SU-DHL-6 (cell line): ENCODE results near the gene KRTAP10-8.

Experiments used
- H2AFZ ChIP-seq: fragments of 200-600 bp; sonication (generic); 2 replicates; pipeline ENCODE4 v1.6.1; 2014; ENCODE audit warnings: low read depth, mild to moderate bottlenecking, moderate library complexity, mixed read lengths, antibody characterized with exemption, low read length; ENCODE audit not compliant: severe bottlenecking
- H3F3A ChIP-seq: fragments of 200-600 bp; shearing (Covaris generic); 2 replicates; pipeline ENCODE4 v1.6.0; 2016; ENCODE audit warnings: antibody characterized with exemption, mild to moderate bottlenecking; ENCODE audit not compliant: insufficient read depth
- H3K27ac ChIP-seq: fragments of 200-600 bp; sonication (generic); 2 replicates; pipeline ENCODE4 v1.5.1; 2016; ENCODE audit warnings: low read depth, mild to moderate bottlenecking, low read length, moderate library complexity, mixed read lengths
- H3K27me3 ChIP-seq: fragments of 200-600 bp; sonication (generic), shearing (Covaris generic); 2 replicates; pipeline ENCODE4 v1.6.0; 2014; ENCODE audit warnings: mild to moderate bottlenecking, low read length
- H3K36me3 ChIP-seq: fragments of 200-600 bp; sonication (generic); 2 replicates; pipeline ENCODE4 v1.6.1; 2014; ENCODE audit warnings: mild to moderate bottlenecking, low read length, mixed read lengths
- H3K4me2 ChIP-seq: fragments of 300-600, 200-600 bp; shearing (Covaris generic), sonication (generic); 2 replicates; pipeline ENCODE4 v1.6.0; 2014; ENCODE audit warnings: low read length, low read depth, mild to moderate bottlenecking; ENCODE audit not compliant: poor library complexity, severe bottlenecking
- H3K4me3 ChIP-seq: fragments of 200-600 bp; sonication (generic); 2 replicates; pipeline ENCODE4 v1.5.1; 2014; ENCODE audit warnings: antibody characterized with exemption, low read length, mild to moderate bottlenecking, mixed read lengths; ENCODE audit not compliant: insufficient read depth, poor library complexity, severe bottlenecking
- H3K79me2 ChIP-seq: fragments of 200-600 bp; sonication (generic); 2 replicates; pipeline ENCODE4 v1.6.1; 2014; ENCODE audit warnings: mild to moderate bottlenecking, low read length, moderate library complexity; ENCODE audit not compliant: insufficient read depth
- H3K9ac ChIP-seq: fragments of 200-600 bp; sonication (generic); 2 replicates; pipeline ENCODE4 v1.7.0; 2014; ENCODE audit warnings: mild to moderate bottlenecking, low read length
- H3K9me2 ChIP-seq: fragments of 200-600 bp; sonication (generic); replicated peaks from 2 replicates; pipeline ENCODE4 v1.6.1; 2014; ENCODE audit warnings: low read length; ENCODE audit not compliant: insufficient read depth
- H3K9me3 ChIP-seq: fragments of 200-600 bp; sonication (generic); 2 replicates; pipeline ENCODE4 v1.6.1; 2014; ENCODE audit warnings: low read length, mixed read lengths; ENCODE audit not compliant: insufficient read depth
- H4K20me1 ChIP-seq: fragments of 200-600 bp; sonication (generic); 2 replicates; pipeline ENCODE4 v1.6.1; 2014; ENCODE audit warnings: low read depth, mild to moderate bottlenecking, antibody characterized with exemption, low read length, moderate library complexity, mixed read lengths
- CTCF ChIP-seq: fragments of 200-600 bp; sonication (generic); IDR thresholded peaks from one replicate; pipeline ENCODE4 v1.5.1; 2017; ENCODE audit warnings: antibody characterized with exemption, mild to moderate bottlenecking, low read length, moderate library complexity; ENCODE audit not compliant: insufficient read depth, poor library complexity, severe bottlenecking
- EZH2phosphoT487 ChIP-seq: fragments of 200-600 bp; sonication (generic), shearing (Covaris generic); conservative IDR thresholded peaks from 2 replicates; pipeline ENCODE4 v1.6.1; 2018; ENCODE audit warnings: mild to moderate bottlenecking, antibody characterized with exemption, low read length, moderate library complexity, mixed read lengths

The KRTAP10-8 gene

GRCh38 chr21:44612029-44612486 is at the start of gene KRTAP10-8:
Gene KRTAP10-8 (plus strand): TSS chr21:44612079. CDS start chr21:44612101, 22 bp downstream.
- H3K79me2 ChIP-seq: no peaks in the 10 kb centered on the region
- H3F3A ChIP-seq: no peaks in the 10 kb centered on the region
- no peak within 1 kb of the TSS for H3K4me2 ChIP-seq
- H3K9me2 ChIP-seq: no peaks in the 10 kb centered on the region
- no peaks in the 10 kb centered on the region for H3K9me3 ChIP-seq
- no peak within 1 kb of the TSS for H3K27ac ChIP-seq
- TF ChIP-seq CTCF: no peak
- no peak within 1 kb of the TSS for H3K9ac ChIP-seq
- H3K27me3 ChIP-seq: no peaks in the 10 kb centered on the region
- H3K4me3 ChIP-seq: no peak within 1 kb of the TSS
- H2AFZ ChIP-seq: no peak within 1 kb of the TSS
- no peaks in the 10 kb centered on the region for H3K36me3 ChIP-seq
- no peaks in the 10 kb centered on the region for H4K20me1 ChIP-seq

- no peaks in the 10 kb centered on the region for H3K9me3 ChIP-seq
- no peak overlapping the region for H3K4me2 ChIP-seq
- H3K36me3 ChIP-seq: no peaks in the 10 kb centered on the region
- TF ChIP-seq EZH2phosphoT487 (no peak), CTCF (no peak)
- H3K27me3 ChIP-seq: no peaks in the 10 kb centered on the region
- no peak overlapping the region for H2AFZ ChIP-seq
- no peak overlapping the region for H3K4me3 ChIP-seq
- no peaks in the 10 kb centered on the region for H3F3A ChIP-seq
- H3K79me2 ChIP-seq: no peaks in the 10 kb centered on the region
- no peaks in the 10 kb centered on the region for H4K20me1 ChIP-seq
- H3K9me2 ChIP-seq: no peaks in the 10 kb centered on the region
- H3K9ac ChIP-seq: no peak overlapping the region
- H3K27ac ChIP-seq: no peak overlapping the region
These were observed 47.8 kb upstream of the KRTAP10-8 start for GRCh38 chr21:44564099-44564498.

GRCh38 chr21:44564886-44565598 is 46.8 kb upstream of the KRTAP10-8 start:
- H4K20me1 ChIP-seq: no peaks in the 10 kb centered on the region
- H3K9ac ChIP-seq: no peak overlapping the region
- no peaks in the 10 kb centered on the region for H3K27me3 ChIP-seq
- no peaks in the 10 kb centered on the region for H3K9me3 ChIP-seq
- H3K4me2 ChIP-seq: no peak overlapping the region
- no peak for TF ChIP-seq CTCF
- TF ChIP-seq EZH2phosphoT487: no peak
- no peaks in the 10 kb centered on the region for H3K36me3 ChIP-seq
- H3K4me3 ChIP-seq: no peak overlapping the region
- H3K9me2 ChIP-seq: no peaks in the 10 kb centered on the region
- H3K27ac ChIP-seq: no peak overlapping the region
- H3F3A ChIP-seq: no peaks in the 10 kb centered on the region
- no peak overlapping the region for H2AFZ ChIP-seq
- H3K79me2 ChIP-seq: no peaks in the 10 kb centered on the region
